ENCODE data around the gene CNOT1. TPM values are rescaled to one million over a fixed set of nuclear protein-coding genes. Genes with fewer than 3 reads are reported as not detected.

Gene CNOT1
- total RNA-seq, 1 donor from 2014 or later: 64.1 TPM

DNA sequence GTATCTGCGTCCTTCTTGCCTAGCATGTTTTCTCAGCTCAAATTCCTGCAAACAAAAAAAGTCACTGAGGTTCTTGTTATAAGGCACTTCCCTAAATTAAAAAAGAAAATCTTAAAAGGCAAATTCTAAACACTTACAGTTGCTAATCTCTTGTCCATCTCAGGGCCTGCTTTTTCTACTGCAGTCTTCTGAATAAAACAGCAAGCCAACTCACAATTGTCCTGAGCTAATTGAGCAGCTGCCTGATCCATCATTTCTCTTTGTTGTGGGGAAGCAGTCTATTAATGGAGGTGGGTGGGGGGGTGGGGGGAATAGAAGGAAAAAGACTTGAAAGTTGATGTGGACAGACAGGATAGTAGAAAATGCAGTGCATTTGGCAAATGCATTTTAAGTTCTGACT is 87.3 kb downstream of the CNOT1 start:
- H3K27ac ChIP-seq (replicated peaks): no peak overlapping the region
- TF ChIP-seq, protein P1, sequence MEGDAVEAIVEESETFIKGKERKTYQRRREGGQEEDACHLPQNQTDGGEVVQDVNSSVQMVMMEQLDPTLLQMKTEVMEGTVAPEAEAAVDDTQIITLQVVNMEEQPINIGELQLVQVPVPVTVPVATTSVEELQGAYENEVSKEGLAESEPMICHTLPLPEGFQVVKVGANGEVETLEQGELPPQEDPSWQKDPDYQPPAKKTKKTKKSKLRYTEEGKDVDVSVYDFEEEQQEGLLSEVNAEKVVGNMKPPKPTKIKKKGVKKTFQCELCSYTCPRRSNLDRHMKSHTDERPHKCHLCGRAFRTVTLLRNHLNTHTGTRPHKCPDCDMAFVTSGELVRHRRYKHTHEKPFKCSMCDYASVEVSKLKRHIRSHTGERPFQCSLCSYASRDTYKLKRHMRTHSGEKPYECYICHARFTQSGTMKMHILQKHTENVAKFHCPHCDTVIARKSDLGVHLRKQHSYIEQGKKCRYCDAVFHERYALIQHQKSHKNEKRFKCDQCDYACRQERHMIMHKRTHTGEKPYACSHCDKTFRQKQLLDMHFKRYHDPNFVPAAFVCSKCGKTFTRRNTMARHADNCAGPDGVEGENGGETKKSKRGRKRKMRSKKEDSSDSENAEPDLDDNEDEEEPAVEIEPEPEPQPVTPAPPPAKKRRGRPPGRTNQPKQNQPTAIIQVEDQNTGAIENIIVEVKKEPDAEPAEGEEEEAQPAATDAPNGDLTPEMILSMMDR (IDR thresholded peaks at IDR 0.05; ENCODE audit: borderline replicate concordance): no peak
- no peak overlapping the region for H3K4me3 ChIP-seq
- intact Hi-C loops (cut with micrococcal nuclease): no loop called here
- no peaks in the 10 kb centered on the region for H3K9me3 ChIP-seq (replicated peaks)
- H3K36me3 ChIP-seq: peaks cover 100% of the 10 kb centered on the region
- DNase-seq: no peak
- H3K27me3 ChIP-seq (ENCODE audit: low read depth): no peaks in the 10 kb centered on the region
- peaks cover 43% of the 10 kb centered on the region for H3K4me1 ChIP-seq

DNA sequence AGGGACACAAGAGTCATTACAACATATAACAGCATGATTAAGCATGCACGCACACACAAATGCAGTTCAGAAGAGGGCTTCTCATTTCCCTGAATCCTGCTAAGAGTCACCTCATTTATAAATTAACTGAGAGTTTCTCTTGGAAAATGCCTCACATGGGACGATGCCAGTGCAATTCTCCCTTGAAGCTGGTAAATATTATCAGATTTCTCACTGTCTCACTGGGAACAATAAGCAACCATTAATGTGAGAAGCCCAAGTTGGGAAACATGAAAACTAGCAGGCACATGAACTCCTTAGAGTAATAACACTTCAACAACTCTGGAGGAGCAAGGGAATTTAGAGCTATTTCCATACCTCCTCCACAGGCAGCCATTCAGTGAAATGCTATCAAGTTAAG is 87.9 kb downstream of the CNOT1 start:
- Histone ChIP-seq H3K4me1 (peaks cover 48% of the 10 kb centered on the region), H3K27me3 (ENCODE audit: low read depth) (no peaks in the 10 kb centered on the region), H3K4me3 (no peak overlapping the region), H3K9me3 (replicated peaks) (no peaks in the 10 kb centered on the region), H3K27ac (replicated peaks) (no peak overlapping the region), H3K36me3 (peaks cover 100% of the 10 kb centered on the region)
- intact Hi-C loops (cut with micrococcal nuclease): no loop called here
- DNase-seq: no peak
- TF ChIP-seq, protein P1 (IDR thresholded peaks at IDR 0.05; ENCODE audit: borderline replicate concordance): no peak

DNA sequence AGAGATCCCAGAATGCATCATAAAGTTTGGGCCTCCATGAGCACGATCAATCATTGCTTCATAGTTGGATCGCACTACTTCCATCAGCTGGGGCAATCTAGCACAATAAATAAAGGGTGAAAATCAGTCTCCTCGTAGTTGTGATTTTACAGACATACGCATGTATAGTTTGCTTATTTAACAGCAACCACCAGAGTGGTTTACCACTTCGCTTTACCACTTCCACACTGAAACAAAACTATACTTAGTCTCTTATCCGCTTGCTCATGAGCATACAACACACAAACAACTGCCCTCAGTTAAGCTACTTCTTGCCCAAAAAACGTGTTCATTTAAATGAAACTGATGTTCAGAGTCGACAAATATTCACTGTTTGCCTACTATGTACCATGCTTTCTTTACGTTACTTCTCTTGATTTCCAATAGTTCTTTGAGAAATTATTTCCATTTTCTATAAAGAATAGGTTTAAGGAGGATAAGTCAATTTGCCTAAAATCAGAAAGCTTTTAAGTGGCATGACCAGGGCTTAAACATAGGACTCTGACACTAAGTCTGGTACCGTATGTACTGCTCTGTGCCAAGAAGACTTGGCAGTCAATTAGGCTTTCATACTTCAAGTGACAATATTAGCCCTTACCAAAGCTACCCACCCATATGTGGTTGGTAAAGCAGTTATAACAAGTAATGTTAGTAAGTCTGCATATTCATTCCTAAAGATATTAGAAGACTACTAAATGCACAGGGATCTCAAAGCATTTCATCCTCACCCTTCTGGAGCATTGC is 92.3 kb downstream of the CNOT1 start:
- H3K4me3 ChIP-seq: no peak overlapping the region
- intact Hi-C loops (cut with micrococcal nuclease): loop anchor here (10.0 kb wide), 1 partner anchor 47 kb away; no protein-coding TSS in a partner anchor
- H3K4me1 ChIP-seq: peaks cover 68% of the 10 kb centered on the region
- TF ChIP-seq, protein P1 (IDR thresholded peaks at IDR 0.05; ENCODE audit: borderline replicate concordance): no peak
- H3K9me3 ChIP-seq (replicated peaks): no peaks in the 10 kb centered on the region
- H3K27me3 ChIP-seq (ENCODE audit: low read depth): no peaks in the 10 kb centered on the region
- H3K36me3 ChIP-seq: peaks cover 94% of the 10 kb centered on the region
- no peak for DNase-seq
- H3K27ac ChIP-seq (replicated peaks): peak overlapping the region; percentile 61

DNA sequence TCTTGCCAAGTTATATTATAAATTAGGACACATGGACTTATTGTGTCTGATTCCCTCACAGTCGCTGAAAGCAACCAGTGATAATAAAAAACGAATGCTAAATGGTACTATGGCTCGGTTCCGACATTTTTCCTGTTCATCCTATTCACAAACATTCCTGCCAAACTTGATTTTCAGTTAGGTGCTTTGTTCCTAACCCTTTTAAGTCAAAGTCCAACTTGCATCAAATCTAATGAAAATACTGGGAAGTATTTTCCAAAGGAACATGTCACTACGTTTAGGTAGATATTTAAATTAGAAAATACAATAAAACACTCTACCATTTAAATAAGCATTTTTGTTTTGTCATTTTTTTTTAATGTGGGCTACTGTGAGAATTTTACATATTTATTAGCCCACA is 93.3 kb downstream of the CNOT1 start:
- H3K27ac ChIP-seq (replicated peaks): peak overlapping the region; percentile 61

DNA sequence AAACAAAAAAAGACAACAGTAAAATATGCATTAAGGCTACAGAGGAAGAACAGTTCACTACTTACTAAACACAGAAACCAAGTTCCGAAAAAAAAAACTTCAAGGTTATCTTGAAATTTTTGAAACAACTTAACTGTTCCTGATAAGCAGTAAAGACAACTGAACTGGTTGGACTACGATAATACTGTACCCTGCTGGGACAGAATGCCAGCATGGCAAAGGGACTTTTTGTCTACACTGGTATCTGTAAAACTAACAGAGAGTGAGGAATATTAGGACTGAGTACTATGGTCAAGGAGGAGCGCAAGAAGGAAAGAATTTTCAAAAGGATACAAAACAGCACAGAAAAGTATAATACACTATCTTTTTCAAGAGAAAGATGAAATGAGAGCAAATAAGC is 94.5 kb downstream of the CNOT1 start:
- Histone ChIP-seq H3K4me1 (peaks cover 60% of the 10 kb centered on the region), H3K27me3 (ENCODE audit: low read depth) (no peaks in the 10 kb centered on the region), H3K9me3 (replicated peaks) (no peaks in the 10 kb centered on the region), H3K27ac (replicated peaks) (peak overlapping the region; percentile 61), H3K36me3 (peaks cover 94% of the 10 kb centered on the region), H3K4me3 (no peak overlapping the region)
- intact Hi-C loops (cut with micrococcal nuclease): loop anchor here (10.0 kb wide), 1 partner anchor 50 kb away; no protein-coding TSS in a partner anchor
- no peak for DNase-seq
- TF ChIP-seq, protein P1 (IDR thresholded peaks at IDR 0.05; ENCODE audit: borderline replicate concordance): no peak

More for the DNA sequence above, 93.3 kb downstream of the CNOT1 start:
- Histone ChIP-seq H3K9me3 (replicated peaks) (no peaks in the 10 kb centered on the region), H3K4me1 (peaks cover 68% of the 10 kb centered on the region), H3K36me3 (peaks cover 94% of the 10 kb centered on the region), H3K4me3 (no peak overlapping the region), H3K27me3 (ENCODE audit: low read depth) (no peaks in the 10 kb centered on the region)
- TF ChIP-seq, protein P1 (IDR thresholded peaks at IDR 0.05; ENCODE audit: borderline replicate concordance): no peak
- DNase-seq: no peak
- intact Hi-C loops (cut with micrococcal nuclease): loop anchor here (10.0 kb wide), 1 partner anchor 49 kb away; no protein-coding TSS in a partner anchor
